CD4-positive, alpha-beta T cell treated with Interleukin-6 at 100 ng/mL for 8 hours (primary cell): ENCODE data around the gene NT5M.
A peak's percentile ranks its signal among the peaks of the same experiment; 100 is the strongest.

Experiments
- DNase-seq: peaks from one replicate; pipeline ENCODE4 v3.0.0-alpha.2; 2020; ENCODE audit warnings: mixed read lengths, low spot score

NT5M gene

GRCh38 chr17:17303847-17304490 is 796 bp downstream of the NT5M start:
- DNase-seq = no peak

DNA sequence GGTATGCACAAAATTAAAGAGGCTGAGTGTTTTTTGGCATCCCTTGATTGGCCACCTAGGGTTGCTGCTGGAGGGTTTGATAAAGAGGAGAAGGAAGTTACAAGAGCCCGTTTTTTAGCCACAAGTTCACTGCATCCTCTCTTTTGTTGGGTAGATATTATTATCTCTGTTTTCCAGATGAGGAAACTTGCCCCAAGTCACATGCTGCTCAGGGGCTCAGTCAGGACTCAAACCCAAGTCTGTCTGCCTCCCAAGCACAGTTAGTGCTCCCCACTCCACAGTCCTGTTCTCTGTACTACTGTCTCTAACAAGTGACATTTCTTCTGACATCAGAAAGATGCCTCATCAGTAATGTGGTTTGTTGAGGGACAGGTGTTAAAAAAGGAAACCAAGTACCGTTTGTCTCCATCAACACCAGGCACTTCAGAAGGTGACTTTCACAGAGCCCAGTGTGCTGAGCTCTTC is 1.4 kb downstream of the NT5M start:
- peak; percentile 37 for DNase-seq

DNA sequence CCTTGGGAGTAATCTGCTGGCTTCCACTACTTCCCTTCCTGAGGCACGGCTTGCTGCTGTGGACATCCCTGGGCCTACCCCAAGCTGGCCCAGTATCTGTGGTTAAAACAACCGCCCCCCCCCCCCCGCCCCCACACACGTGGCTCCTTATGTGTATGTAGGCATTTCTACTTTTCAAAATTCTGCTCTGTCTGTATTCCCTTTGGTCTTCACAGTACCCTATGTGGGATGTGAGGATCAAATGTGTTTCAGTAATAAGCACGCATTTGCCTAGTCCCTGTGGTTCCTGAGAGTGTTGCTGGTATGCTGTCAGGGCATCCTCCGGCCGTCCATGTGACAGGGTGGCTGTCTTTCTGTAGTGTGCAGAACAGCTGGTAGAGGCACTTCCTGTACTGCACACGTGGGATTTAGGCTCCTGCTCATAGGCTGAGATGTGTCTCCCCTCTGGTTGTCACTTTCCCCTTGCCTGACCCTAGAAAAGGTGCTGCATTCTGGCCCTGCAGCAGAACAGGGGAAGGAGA is 2.2 kb downstream of the NT5M start:
- DNase-seq = peak; percentile 65

- no peak for DNase-seq
Measured at GRCh38 chr17:17309356-17309755, 6.2 kb downstream of the NT5M start.

DNA sequence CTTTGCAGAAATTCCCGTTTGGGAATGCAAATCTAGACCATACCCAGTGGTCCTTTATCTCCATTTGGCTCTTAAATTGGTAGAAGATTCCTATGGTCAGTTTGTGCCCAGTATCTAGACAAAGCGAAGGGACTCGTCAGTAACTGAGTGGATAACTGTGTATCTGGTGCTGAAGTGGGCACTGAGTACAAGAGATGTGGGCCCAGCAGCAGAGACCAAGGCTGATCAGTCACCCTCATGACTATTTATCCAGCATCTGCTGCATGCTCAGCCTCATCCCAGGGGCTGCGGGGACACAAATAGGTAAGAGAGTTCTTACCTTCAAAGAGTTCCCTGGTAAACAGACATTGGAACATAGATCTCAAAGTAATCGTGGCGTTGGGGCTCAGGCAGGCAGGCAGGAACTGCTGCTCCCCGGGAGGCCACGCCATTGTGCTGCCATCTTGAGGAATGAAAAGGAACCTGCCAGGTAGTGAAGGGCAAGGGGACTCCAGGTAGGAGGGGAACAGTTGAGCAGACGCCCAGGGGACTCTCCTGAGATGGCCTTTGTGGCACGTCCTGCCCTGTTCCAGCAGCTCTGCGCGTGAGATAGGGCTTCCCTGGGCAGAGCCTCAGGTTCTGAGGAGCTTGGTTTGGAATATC is 10.3 kb downstream of the NT5M start:
- DNase-seq = peak; percentile 78

- DNase-seq = no peak
Measured at GRCh38 chr17:17314501-17315071, 11.4 kb downstream of the NT5M start.

DNA sequence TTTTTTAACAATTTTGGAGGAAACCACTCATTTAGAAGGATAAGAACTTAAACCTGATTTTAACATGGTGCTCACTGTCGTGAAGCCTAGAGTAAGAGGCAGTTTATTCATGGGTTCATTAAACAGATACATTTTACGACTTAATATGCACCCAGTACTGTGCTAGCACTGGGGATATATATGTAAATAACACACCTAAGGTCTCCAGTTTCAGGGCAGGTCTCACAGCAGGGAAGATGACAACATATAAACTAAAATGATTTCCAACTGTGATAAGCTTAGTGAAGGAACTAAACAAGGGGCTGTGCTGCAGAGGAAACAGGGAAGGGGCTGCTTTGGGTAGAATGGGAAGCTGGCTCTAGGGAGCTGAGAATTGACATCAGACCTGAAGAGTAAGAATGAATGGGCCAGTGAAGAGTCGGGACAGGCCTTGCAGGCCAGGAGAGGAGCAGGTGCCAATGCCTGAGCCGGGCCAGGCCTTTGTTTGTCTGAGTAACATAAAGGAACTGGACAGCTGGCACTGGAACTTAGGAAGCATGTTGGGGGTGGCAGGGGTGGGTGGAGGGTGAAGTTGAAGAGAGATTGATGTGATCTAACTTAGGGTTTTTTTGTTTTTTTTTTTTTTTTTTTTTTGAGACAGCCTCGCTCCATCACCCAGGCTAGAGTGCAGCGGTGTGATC is 12.1 kb downstream of the NT5M start:
- no peak for DNase-seq

- no peak for DNase-seq
Measured at GRCh38 chr17:17320188-17320910, 17.2 kb downstream of the NT5M start.

DNA sequence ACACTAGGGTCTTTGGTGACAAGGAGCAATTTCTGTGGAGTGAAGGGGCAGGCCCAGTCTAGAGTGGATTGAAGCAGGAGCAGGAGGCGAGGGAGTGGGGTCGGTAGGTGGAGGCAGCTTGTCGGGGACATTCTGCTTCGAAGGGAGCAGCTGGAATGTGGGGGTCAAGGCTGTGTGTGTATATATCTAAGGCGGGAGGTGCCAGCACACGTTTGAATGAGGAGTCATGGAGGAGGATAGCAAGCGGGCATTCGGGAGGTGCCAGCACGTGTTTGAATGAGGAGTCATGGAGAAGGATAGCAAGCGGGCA is 17.7 kb downstream of the NT5M start:
- DNase-seq = no peak

GRCh38 chr17:17321356-17322025 is 18.3 kb downstream of the NT5M start:
- no peak for DNase-seq

DNA sequence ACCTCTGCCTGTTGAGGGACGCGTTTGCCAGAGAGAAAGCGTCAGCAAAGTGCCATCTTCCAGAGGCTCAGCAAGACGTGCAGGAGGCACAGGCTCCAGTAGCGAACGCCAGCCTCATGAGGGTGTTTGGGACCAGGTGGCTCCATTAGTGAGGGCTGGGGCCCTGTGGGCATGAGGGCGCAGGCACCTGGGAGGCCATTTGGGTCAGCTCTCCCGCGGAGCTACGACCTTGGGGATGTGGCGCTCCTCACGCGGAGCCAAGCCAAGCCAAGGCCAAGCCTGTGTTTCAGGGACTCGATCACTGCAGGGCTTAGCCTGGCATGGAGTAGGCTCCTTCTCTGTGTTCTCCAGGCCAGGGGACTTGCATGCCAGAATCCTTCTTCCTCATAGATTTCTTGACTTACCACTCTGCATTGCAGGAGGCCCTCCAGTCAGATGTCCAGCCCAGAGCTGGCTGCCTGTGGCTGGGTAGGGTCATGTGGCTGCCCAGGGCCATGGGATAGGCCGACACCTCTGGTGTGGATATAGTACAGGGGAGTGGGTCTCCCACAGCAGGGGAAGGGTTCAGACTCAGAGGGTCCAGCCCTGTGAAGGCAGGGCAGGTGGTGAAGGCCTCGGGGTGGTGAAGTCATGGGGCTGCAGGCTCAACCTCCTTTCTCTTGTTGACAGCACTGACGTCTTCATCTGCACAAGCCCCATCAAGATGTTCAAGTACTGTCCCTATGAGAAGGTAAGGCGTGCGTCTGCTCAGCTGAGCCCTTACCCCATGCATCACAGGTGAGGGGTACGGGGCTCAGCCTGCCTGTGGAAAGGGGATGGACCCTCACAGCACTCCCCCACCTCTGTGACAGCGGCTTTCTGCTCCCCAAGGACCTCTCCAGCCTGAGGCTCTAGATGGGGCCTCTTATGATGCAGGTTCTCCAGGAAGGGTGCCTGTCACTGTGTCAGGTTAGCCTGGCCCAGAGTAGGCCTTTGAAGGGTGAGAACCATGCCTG is 19.6 kb downstream of the NT5M start:
- no peak for DNase-seq

GRCh38 chr17:17324616-17325015 is 21.4 kb downstream of the NT5M start:
- no peak for DNase-seq

DNA sequence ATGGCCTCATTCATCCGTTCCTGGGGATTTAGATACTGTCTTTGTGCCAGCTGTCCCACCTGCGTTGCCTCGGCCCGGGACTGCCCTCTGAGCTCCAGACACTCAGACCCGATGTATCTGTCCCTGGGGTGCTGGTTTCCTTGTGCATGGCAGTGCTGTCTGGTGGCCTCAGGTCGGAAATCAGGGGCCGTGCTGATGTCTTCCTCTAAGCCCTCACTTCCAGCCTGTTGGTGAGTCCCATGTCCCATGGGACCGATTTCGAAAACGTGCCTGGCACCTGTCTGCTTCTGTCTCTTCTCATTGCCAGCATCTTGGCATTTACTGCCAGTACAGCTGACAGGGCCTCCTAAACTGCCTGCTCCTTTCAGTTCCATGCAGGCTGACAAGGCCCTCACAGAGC is 22.1 kb downstream of the NT5M start:
- DNase-seq = no peak

GRCh38 chr17:17325816-17326215 is 22.6 kb downstream of the NT5M start:
- no peak for DNase-seq

DNA sequence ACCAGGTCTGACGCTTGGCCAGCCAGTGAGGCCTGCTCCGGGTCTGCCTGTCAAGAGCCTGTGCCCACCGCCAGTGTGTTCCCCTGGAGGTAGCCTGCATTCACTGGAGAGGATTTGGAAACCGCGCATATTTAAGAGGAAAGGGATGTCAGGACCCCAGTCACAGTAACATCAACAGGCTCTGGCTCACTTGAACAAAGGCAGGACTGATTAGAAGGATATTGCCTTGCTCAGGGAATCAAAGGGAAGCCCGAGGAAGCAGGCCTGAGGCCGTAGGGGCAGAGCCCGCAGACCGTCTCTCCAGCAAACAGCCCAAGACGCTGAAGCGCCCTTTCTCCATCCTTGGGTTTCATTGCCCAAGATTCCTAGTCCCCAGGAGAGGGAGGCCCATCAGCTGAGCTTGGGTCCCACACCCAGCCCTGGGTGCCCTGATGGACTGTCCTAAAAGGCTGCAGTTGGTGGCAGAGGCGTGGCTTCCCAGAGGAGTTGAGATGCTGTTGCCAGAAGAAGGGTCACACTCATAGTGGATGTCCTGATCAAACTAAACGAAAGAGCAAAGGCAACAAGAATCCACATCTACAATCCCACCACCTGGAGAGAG is 23.2 kb downstream of the NT5M start:
- no peak for DNase-seq

DNA sequence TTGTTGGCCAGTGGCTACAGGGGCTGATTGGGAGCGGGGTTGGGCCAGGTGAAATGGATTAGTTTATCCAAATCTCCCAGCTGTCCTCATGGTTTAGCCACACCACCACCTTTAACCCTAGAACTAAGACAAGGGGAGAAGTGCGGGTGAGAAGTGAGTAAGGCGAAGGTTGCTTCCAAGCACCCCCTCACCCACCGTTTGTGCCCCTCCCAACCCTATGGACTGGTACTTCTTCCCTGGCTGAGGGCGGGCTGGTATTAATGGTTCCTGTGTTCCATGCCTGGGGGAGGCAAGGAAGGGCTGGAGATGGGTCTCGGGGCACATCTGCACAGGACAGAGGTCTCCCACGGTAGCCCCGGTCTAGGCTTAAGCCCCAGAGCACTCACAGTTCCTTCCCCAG is 25.1 kb downstream of the NT5M start:
- DNase-seq = no peak

- DNase-seq = no peak
Measured at GRCh38 chr17:17341452-17341851, 38.3 kb downstream of the NT5M start.

GRCh38 chr17:17342242-17342945 is 39.2 kb downstream of the NT5M start:
- DNase-seq = no peak

DNA sequence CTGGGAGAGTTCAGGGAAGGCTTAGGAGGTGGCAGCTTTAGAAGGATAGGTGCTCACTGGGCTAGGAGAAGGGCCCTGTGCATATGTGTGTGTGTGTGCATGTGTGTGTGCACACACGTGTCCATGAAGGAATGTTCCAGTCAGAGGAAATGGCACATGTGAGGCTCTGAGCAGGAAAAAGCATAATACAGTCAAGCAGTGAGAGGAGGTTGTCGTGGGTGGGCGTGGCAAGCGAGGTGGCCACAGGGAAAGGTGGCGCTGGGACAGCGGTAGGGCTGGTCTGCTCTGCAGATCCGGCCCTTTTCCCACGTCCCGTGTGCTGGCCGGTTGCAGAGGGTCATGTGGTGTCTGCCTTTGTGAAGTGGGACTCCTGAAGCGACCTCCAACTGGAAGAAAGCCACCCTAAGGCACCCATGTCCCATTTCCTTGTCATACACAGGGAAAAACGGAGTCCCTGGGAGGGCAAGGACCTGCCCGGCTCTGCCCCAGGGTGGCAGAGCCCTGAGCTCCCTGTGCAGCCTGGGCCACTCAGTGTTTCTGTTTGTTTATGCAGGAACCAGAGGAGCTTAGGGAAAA is 40.1 kb downstream of the NT5M start:
- DNase-seq = no peak
